ENCODE measurements around the gene P2RY6.

Gene P2RY6

DNA sequence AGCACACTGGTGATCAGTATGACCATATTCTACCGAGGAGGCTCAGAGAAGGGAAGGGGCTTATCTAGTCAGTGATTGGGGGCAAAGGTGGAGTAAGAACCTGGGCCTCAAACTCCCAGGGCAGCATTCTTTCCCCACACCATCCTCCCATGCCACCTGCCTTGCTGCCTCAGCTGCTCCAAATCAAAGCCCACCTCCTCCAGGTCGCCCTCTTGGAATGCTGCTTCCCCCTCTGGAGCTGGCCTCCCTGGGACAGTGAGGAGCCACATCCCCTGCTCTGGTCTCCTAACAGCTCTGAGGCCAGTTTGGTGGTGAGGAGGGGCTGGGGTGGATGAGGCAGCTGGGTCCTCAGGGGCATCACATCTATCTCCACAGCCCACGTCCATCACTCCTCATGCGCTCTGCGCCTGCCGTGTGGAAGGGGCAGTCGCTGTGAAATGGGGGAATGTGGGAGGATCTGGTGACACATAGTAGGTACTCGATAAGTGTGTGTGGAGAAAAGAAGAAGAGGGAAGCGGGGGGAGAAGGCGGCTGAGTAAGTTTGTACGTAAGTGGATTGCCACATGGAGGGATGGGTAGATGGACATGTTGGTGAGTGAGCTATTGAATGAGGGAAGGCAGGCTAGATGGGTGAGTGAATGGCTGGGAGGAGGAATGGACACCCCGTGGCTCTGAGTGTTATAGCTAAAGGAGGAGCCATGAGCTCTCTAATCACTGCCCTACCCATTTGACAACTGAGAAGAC lies 19.8 kb downstream of the P2RY6 start:
- no peak for TF ChIP-seq CTCF (conservative IDR thresholded peaks at IDR 0.05; ENCODE audit: low read depth, low read length)
- Histone ChIP-seq H3K79me2 (ENCODE audit: insufficient read depth, low read depth) (no peaks in the 10 kb centered on the region), H3K4me3 (IDR thresholded peaks at IDR 0.05; ENCODE audit: insufficient read depth, low read depth, low read length) (no peak overlapping the region), H4K20me1 (ENCODE audit: insufficient read depth) (no peaks in the 10 kb centered on the region), H3K4me1 (ENCODE audit: low read depth, poor library complexity, severe bottlenecking) (peaks cover 21% of the 10 kb centered on the region), H3K27ac (no peak overlapping the region), H2AFZ (ENCODE audit: low read depth) (no peak overlapping the region), H3K36me3 (ENCODE audit: insufficient read depth) (no peaks in the 10 kb centered on the region), H3K9ac (no peak overlapping the region), H3K27me3 (ENCODE audit: insufficient read depth, low read depth) (no peaks in the 10 kb centered on the region), H3K4me2 (no peak overlapping the region)

- Histone ChIP-seq H4K20me1 (ENCODE audit: insufficient read depth) (no peaks in the 10 kb centered on the region), H3K79me2 (ENCODE audit: insufficient read depth, low read depth) (no peaks in the 10 kb centered on the region), H3K4me3 (IDR thresholded peaks at IDR 0.05; ENCODE audit: insufficient read depth, low read depth, low read length) (no peak overlapping the region), H3K9ac (no peak overlapping the region), H3K27ac (no peak overlapping the region), H2AFZ (ENCODE audit: low read depth) (no peak overlapping the region), H3K4me1 (ENCODE audit: low read depth, poor library complexity, severe bottlenecking) (peaks cover 21% of the 10 kb centered on the region), H3K36me3 (ENCODE audit: insufficient read depth) (no peaks in the 10 kb centered on the region), H3K27me3 (ENCODE audit: insufficient read depth, low read depth) (no peaks in the 10 kb centered on the region), H3K4me2 (no peak overlapping the region)
- TF ChIP-seq CTCF (conservative IDR thresholded peaks at IDR 0.05; ENCODE audit: low read depth, low read length), result no peak
Measured at GRCh38 chr11:73292525-73292894, 20.4 kb downstream of the P2RY6 start.

GRCh38 chr11:73293356-73293936 lies 21.3 kb downstream of the P2RY6 start:
- no peak overlapping the region for H3K27ac ChIP-seq
- no peaks in the 10 kb centered on the region for H4K20me1 ChIP-seq (ENCODE audit: insufficient read depth)
- H3K27me3 ChIP-seq (ENCODE audit: insufficient read depth, low read depth), result no peaks in the 10 kb centered on the region
- H3K4me1 ChIP-seq (ENCODE audit: low read depth, poor library complexity, severe bottlenecking), result peaks cover 16% of the 10 kb centered on the region
- no peak overlapping the region for H2AFZ ChIP-seq (ENCODE audit: low read depth)
- H3K4me2 ChIP-seq, result no peak overlapping the region
- TF ChIP-seq CTCF (conservative IDR thresholded peaks at IDR 0.05; ENCODE audit: low read depth, low read length), result no peak
- no peaks in the 10 kb centered on the region for H3K79me2 ChIP-seq (ENCODE audit: insufficient read depth, low read depth)
- H3K4me3 ChIP-seq (IDR thresholded peaks at IDR 0.05; ENCODE audit: insufficient read depth, low read depth, low read length), result no peak overlapping the region
- H3K9ac ChIP-seq, result no peak overlapping the region
- no peaks in the 10 kb centered on the region for H3K36me3 ChIP-seq (ENCODE audit: insufficient read depth)

DNA sequence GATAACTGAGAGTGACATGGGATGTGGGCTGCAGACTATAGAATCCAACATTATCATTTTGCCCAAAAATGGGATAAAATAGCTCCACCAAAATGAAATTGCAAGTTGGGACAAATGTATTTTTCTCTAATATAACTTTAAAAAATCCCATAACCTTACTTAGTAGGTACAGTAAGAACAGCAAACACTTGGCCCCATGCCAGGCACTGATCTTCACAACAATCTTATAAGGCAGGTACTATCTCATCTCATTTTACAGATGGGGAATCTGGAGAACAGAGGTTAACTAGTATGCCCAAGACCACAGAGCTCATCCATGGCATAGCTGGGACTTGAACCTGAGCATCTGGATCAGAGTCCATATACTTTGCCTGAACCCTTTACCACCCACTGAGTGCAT lies 22.5 kb downstream of the P2RY6 start:
- Histone ChIP-seq H3K79me2 (ENCODE audit: insufficient read depth, low read depth) (no peaks in the 10 kb centered on the region), H3K27me3 (ENCODE audit: insufficient read depth, low read depth) (no peaks in the 10 kb centered on the region), H3K36me3 (ENCODE audit: insufficient read depth) (no peaks in the 10 kb centered on the region), H3K27ac (no peak overlapping the region), H2AFZ (ENCODE audit: low read depth) (no peak overlapping the region), H3K9ac (no peak overlapping the region), H3K4me2 (no peak overlapping the region), H3K4me1 (ENCODE audit: low read depth, poor library complexity, severe bottlenecking) (peaks cover 5% of the 10 kb centered on the region), H3K4me3 (IDR thresholded peaks at IDR 0.05; ENCODE audit: insufficient read depth, low read depth, low read length) (no peak overlapping the region), H4K20me1 (ENCODE audit: insufficient read depth) (no peaks in the 10 kb centered on the region)
- no peak for TF ChIP-seq CTCF (conservative IDR thresholded peaks at IDR 0.05; ENCODE audit: low read depth, low read length)
